NCI-H1417 (cell line): ENCODE data around the gene SFI1.
A peak's percentile ranks its signal among the peaks of the same experiment; 100 is the strongest.
"Not testable (repeated sequence)": the region's sequence is repeated elsewhere in the genome, so short reads cannot be mapped to it uniquely, and the experiment has no call there.

Experiments used
- DNase-seq, 3 experiments: peaks; one replicate each; lab custom pipeline; 2025; lab: John Stamatoyannopoulos, UW

The SFI1 gene

DNA sequence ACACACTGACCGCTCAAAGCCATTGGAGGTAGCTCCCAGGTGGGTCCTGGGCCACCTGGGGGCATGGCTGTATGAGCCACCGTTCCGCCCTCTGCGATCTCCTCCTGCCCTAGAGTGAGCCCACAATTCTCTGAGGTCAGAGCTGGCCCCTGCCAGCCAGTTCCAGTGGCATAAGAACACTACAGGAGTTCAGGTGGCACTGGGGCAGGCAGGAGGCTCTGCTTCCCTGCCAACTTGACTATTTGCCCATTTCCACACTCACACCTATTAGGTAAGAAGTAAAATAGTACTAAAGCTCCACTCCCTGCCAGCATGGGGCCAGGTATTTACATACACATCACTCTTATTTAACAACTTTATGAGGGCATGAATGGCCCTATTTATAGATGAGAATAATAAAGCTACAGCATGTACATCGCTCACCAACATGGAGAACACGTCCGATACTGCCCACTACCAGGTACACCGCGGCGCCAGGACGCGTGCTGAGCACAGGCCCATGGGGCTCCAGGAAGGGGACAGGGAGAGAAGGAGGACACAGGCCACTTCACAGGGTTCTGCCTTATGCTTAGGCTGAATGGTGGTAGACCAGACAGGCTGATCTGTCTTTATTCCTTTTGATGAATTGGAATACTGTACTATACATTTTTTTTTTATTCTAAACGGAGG lies 139.4 kb downstream of the SFI1 start:
- peak in 1 of 3 experiments; percentile 1 for DNase-seq

GRCh38 chr22:31637447-31637890 lies 141.1 kb downstream of the SFI1 start:
- DNase-seq: no peak

DNA sequence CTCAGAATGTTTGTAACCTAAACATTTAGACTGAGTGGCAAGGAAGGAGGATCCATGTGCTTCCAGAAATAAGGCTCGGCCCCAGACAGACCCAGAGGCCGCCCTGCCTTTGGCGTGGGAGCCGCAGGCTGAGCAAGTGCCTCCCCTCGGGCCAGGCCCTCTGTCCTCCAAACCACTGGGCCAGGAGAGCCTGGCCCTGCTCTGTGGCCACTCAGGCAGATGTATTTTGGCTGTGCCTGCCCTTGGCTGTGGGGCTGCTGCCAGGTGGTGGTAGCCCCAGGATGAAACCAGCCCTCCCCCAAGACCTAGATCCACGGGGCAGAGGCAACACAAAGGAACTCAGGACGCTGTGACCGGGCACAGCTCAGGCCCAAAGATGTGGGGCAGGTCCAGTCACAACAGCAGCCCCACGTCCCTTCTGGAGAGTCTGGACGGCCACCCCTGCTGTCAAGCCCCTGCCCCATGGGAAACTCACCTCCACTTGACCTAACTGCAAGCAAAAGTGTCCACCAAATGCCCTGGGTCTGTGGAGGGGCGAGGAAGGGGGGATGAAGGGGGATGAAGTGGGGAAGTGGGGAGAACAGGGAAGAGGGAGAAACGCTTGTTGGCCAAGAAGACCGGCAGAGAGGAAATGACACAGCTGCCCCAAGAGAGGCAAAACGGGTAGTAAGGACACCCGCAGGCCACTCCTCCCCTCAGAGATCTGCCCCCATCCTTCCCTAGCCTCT lies 141.7 kb downstream of the SFI1 start:
- DNase-seq: no peak

- no peak for DNase-seq
Measured at GRCh38 chr22:31639436-31640039, 143.2 kb downstream of the SFI1 start.

- no peak for DNase-seq
Measured at GRCh38 chr22:31646186-31647019, 150.1 kb downstream of the SFI1 start.

DNA sequence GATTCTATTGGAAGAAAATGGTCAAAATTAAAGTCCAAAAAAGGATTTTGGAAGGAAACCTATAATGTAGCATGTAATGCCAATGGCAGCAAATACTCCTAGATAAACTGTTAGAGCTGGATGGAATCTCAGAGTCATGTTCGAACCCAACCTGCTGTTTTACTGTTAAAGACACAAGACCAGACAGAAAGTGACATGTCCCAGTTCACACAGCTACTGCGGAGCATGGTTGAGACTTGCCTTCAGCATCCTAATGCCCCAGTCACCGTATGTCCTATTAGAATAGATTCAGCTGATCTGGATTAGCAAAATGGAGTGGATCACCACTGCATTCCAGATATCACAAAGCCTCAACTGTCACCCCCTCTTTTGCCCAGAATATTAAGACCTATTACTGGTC lies 150.7 kb downstream of the SFI1 start:
- DNase-seq: no peak

DNA sequence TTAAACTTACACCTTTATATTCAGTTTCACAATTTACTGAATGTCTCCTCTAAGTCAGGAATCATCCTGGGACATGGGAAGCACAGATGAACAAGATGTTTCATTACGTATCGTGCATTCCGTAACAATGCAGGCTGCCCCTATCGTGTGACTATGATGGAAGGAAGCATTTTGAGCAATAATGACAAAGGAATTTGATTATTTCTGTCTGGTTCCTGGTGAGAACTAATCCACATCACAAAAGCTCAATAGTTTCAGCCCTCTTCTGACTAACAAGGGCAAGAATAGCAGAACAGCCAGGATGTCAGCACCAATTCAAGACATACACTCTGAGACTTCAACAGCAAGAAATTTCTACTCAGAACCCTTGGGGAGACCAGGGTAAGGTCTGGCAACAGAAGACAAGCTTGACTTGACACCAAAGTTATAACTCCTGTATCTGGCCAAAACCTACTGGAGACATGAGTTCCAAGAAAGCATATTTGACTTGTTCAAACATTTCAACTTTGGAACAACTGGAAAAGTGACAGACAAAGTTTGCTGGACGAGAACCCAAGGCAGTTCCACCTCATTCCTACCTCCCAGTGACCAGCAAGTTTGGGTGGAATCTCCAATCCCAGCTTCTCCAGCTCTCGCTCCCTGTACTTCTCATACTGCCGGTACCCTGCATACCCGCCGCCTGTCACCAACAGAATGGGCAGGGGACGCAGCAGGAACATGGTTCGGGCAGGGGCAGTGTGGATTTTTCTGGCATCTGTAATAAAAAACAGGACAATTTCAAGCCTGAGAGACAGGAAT lies 151.4 kb downstream of the SFI1 start:
- DNase-seq: no peak

DNA sequence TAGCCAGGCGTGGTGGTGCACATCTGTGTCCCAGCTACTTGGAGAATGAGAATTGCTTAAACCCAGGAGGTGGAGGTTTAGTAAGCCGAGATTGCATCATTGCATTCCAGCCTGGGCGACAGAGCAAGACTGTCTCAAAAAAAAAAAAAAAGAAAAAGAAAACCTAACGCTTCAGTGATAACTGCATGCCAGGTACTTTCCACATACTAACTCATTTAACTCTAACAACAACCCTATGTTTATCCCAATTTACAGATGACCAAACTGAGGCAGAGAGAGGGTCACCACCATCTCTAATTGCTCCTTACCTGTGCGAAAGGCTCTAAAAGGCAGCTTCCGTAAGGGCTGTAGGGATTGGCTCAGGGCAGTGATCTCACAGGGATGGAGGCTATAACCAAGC lies 154.1 kb downstream of the SFI1 start:
- no peak for DNase-seq

- DNase-seq: no peak
Measured at GRCh38 chr22:31651664-31652063, 155.3 kb downstream of the SFI1 start.

GRCh38 chr22:31652088-31652487 lies 155.8 kb downstream of the SFI1 start:
- no peak for DNase-seq

DNA sequence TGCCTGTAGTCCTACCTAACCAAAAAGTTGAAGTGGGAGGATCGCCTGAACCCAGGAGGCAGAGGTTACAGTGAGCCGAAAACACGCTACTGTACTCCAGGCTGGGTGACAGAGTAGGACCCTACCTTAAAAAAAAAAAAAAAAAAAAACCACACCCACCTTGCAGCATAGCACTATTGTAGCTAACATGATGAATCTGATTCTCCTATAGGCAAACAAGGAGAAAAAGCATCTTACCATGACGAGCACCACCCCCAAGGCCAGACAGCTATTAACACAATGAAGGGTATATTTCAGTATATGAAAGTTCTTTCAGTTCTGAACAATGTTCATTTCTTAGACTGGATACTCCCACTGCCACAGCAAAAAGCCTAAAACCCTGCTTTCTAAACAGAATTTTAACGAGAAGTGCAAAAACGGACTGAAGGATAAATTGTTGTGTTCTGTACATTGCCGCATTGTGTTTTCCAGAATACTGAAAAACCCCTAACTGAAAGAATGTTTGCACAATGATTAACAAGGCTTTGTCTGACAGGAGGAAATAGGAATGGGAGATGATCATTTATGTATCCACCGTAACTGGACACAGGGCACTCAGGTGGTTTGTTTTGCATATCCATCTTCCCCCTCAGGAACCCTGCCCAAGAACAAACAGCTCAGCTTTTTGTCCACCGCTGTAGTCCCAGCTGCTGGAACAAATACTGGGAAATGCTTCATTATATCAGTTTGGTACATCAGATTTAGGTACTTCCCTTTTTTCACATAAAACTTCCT lies 156.8 kb downstream of the SFI1 start:
- peak in 1 of 3 experiments; percentile 4 for DNase-seq

- DNase-seq: no peak
Measured at GRCh38 chr22:31653944-31654343, 157.6 kb downstream of the SFI1 start.

- no peak for DNase-seq
Measured at GRCh38 chr22:31654408-31654807, 158.1 kb downstream of the SFI1 start.

GRCh38 chr22:31659246-31659645 lies 162.9 kb downstream of the SFI1 start:
- no peak for DNase-seq

- DNase-seq: not testable (repeated sequence)
Measured at GRCh38 chr22:31660860-31661341, 164.6 kb downstream of the SFI1 start.

DNA sequence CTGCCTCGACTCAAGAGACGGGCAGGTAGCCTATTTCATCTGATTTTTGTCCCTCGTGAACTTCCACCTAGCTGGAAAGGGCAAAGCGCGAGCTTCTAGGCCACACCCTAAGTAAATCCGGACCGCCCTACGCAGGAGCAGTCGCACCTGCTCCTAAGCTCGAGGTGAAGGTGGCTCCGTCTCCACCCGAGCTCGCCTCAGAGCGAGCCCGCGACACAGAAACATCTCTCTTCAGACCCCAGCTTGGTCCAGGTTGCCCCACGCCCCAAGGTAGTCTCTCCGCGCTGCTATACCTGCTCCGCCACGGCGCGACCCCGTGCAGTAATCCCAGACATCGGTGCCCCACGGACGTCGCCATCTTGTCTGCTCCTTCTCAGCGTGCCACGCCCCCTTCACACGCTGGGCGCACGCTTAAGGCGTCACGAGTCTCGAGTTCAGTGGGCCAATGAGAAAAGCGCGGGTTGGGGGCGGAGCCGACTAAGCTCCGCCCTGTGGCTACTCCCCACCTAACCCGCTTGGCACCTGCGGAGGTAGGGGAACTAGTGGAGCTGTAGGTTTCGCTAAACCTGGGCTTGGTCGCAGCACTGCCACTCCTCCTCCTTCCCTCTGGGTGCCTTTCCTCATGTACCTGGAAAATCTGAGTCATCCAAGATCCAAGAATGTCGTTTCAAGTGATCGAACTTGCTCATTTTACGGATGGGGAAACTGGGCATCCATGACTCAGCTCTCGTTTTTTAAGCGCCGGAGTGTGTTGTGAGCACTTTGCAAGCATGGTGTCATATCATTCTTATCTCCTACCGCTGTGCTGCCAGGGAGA lies 165.7 kb downstream of the SFI1 start, which contains the start of gene PISD:
PISD (minus strand) TSS at position 365 of the 817 bp plus-strand sequence; CDS start at position 358, 7 bp downstream.
- DNase-seq: peak; percentile 93 to 96 (median 94)

DNA sequence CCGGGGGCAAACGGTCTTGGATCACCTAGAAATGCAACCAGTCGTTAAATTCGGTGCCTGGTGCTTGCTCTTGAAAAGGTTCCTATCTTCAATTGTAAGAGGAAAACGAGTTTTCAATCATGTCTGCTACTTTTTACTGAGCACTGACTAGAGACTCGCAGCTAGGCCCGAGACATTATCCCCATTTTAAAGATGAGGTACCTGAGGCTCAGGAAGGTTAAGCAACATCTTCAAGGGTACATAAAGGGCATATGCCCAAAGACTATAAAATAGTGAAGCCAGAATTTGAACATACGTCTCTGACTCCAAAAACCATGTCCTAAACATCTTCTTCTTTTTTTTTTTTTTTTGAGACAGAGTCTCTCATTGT lies 166.3 kb downstream of the SFI1 start:
- DNase-seq: no peak
